ENCODE data around the gene UBE2G2.
"Not testable (repeated sequence)": the region's sequence is repeated elsewhere in the genome, so short reads cannot be mapped to it uniquely, and the experiment has no call there.

Gene UBE2G2

DNA sequence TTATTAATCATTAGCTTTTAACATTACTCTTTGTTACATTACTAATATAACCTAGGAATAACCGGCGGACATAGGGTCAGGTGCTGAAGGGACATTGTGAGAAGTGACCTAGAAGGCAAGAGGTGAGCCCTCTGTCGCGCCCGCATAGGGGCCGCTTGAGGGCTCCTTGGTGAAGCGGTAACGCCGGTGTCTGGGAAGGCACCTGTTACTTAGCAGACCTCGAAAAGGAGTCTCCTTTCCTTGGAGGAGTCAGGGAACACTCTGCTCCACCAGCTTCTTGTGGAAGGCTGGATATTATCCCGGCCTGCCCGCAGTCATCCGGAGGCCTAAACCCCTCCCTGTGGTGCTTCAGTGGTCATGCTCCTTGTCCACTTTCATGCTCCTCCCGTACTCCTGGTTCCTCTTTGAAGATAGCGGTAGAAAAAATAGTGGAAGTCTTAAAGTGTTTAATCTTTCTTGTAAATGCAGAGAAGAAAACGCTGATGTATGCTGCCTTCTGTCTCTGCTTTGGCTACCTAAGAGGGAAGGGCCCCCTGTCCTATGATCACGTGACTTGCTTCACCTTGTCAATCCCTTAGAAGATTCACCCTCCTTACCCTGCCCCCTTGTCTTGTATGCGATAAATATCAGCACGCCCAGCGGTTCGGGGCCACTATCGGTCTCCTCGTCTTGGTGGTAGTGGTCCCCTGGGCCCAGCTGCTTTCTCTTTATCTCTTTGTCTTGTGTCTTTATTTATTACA, 31.1 kb upstream of the UBE2G2 start:
- not testable (repeated sequence) for H4K8ac ChIP-seq (ENCODE audit: low read depth, low read length); H2AFZ ChIP-seq (ENCODE audit: low read length); H3K27ac ChIP-seq (replicated peaks; ENCODE audit: low read length); H2AK5ac ChIP-seq (ENCODE audit: low read depth, low read length); H3K36me3 ChIP-seq (replicated peaks in 1 of 2; ENCODE audit: control insufficient read depth in 2 of 2, insufficient read depth in 2 of 2, low read length in 2 of 2); H3K4me3 ChIP-seq (ENCODE audit: low read length in 2 of 2); H3K23ac ChIP-seq (ENCODE audit: low read depth, low read length, poor library complexity); H2BK5ac ChIP-seq (ENCODE audit: low read length); H3K27me3 ChIP-seq (ENCODE audit: control insufficient read depth in 3 of 3, insufficient read depth in 3 of 3, low read depth in 1 of 3, low read length in 3 of 3); H3K4me1 ChIP-seq (ENCODE audit: control insufficient read depth in 2 of 2, insufficient read depth in 1 of 2, low read depth in 1 of 2, low read length in 2 of 2); H2BK12ac ChIP-seq (ENCODE audit: low read length); H3K18ac ChIP-seq (ENCODE audit: low read length); H3K4me2 ChIP-seq (ENCODE audit: insufficient read depth, low read length, poor library complexity, severe bottlenecking); H3K4ac ChIP-seq (ENCODE audit: low read length); H2BK15ac ChIP-seq (ENCODE audit: low read length); DNase-seq (ENCODE audit: low spot score); H2BK120ac ChIP-seq (ENCODE audit: low read depth, low read length); H4K91ac ChIP-seq (ENCODE audit: low read depth, low read length, poor library complexity); H3K79me1 ChIP-seq (ENCODE audit: low read depth, low read length); H3K9ac ChIP-seq (ENCODE audit: low read depth, low read length, poor library complexity); H3K14ac ChIP-seq (ENCODE audit: low read length)
- WGBS, 2 donors (ENCODE audit: extremely low coverage in 2 of 2, insufficient read length in 2 of 2, insufficient replicate concordance in 1 of 2) = no CpG with 5 or more reads among the region's 23 CpGs
- H3K9me3 ChIP-seq (replicated peaks in 1 of 2; ENCODE audit: control insufficient read depth in 2 of 2, insufficient read depth in 1 of 2, low read depth in 1 of 2, low read length in 2 of 2) = peaks cover 5 to 11% of the 10 kb centered on the region in 2 donors

- Histone ChIP-seq H3K9me3 (replicated peaks in 1 of 2; ENCODE audit: control insufficient read depth in 2 of 2, insufficient read depth in 1 of 2, low read depth in 1 of 2, low read length in 2 of 2) (peaks cover 9 to 12% of the 10 kb centered on the region in 2 donors), H3K27ac (replicated peaks; ENCODE audit: low read length) (no peak overlapping the region), H2BK5ac (ENCODE audit: low read length) (no peak overlapping the region), H3K4ac (ENCODE audit: low read length) (no peak overlapping the region), H4K91ac (ENCODE audit: low read depth, low read length, poor library complexity) (no peak overlapping the region), H3K4me1 (ENCODE audit: control insufficient read depth in 2 of 2, insufficient read depth in 1 of 2, low read depth in 1 of 2, low read length in 2 of 2) (no peaks in the 10 kb centered on the region), H3K9ac (ENCODE audit: low read depth, low read length, poor library complexity) (no peak overlapping the region), H3K36me3 (replicated peaks in 1 of 2; ENCODE audit: control insufficient read depth in 2 of 2, insufficient read depth in 2 of 2, low read length in 2 of 2) (no peaks in the 10 kb centered on the region), H3K18ac (ENCODE audit: low read length) (no peak overlapping the region), H3K27me3 (ENCODE audit: control insufficient read depth in 3 of 3, insufficient read depth in 3 of 3, low read depth in 1 of 3, low read length in 3 of 3) (no peaks in the 10 kb centered on the region), H3K79me1 (ENCODE audit: low read depth, low read length) (no peaks in the 10 kb centered on the region), H2BK12ac (ENCODE audit: low read length) (no peak overlapping the region), H3K14ac (ENCODE audit: low read length) (no peak overlapping the region), H2BK120ac (ENCODE audit: low read depth, low read length) (no peak overlapping the region), H3K4me2 (ENCODE audit: insufficient read depth, low read length, poor library complexity, severe bottlenecking) (no peak overlapping the region), H3K23ac (ENCODE audit: low read depth, low read length, poor library complexity) (no peak overlapping the region), H2BK15ac (ENCODE audit: low read length) (no peak overlapping the region), H2AFZ (ENCODE audit: low read length) (no peak overlapping the region), H2AK5ac (ENCODE audit: low read depth, low read length) (no peak overlapping the region), H4K8ac (ENCODE audit: low read depth, low read length) (no peak overlapping the region), H3K4me3 (ENCODE audit: low read length in 2 of 2) (no peak overlapping the region)
- WGBS, 2 donors (ENCODE audit: extremely low coverage in 2 of 2, insufficient read length in 2 of 2, insufficient replicate concordance in 1 of 2) = no CpG with 5 or more reads among the region's 7 CpGs
- DNase-seq (ENCODE audit: low spot score) = no peak
Measured at GRCh38 chr21:44831227-44831860, 29.7 kb upstream of the UBE2G2 start.

GRCh38 chr21:44829507-44830092, 28.0 kb upstream of the UBE2G2 start:
- Histone ChIP-seq H3K4ac (ENCODE audit: low read length) (no peak overlapping the region), H3K9ac (ENCODE audit: low read depth, low read length, poor library complexity) (no peak overlapping the region), H4K91ac (ENCODE audit: low read depth, low read length, poor library complexity) (no peak overlapping the region), H2BK5ac (ENCODE audit: low read length) (no peak overlapping the region), H3K4me3 (ENCODE audit: low read length in 2 of 2) (no peak overlapping the region), H3K9me3 (replicated peaks in 1 of 2; ENCODE audit: control insufficient read depth in 2 of 2, insufficient read depth in 1 of 2, low read depth in 1 of 2, low read length in 2 of 2) (peaks cover 9 to 12% of the 10 kb centered on the region in 2 donors), H3K14ac (ENCODE audit: low read length) (no peak overlapping the region), H2AFZ (ENCODE audit: low read length) (no peak overlapping the region), H3K23ac (ENCODE audit: low read depth, low read length, poor library complexity) (no peak overlapping the region), H4K8ac (ENCODE audit: low read depth, low read length) (no peak overlapping the region), H3K4me2 (ENCODE audit: insufficient read depth, low read length, poor library complexity, severe bottlenecking) (no peak overlapping the region), H3K79me1 (ENCODE audit: low read depth, low read length) (no peaks in the 10 kb centered on the region), H2BK15ac (ENCODE audit: low read length) (no peak overlapping the region), H2AK5ac (ENCODE audit: low read depth, low read length) (no peak overlapping the region), H3K18ac (ENCODE audit: low read length) (no peak overlapping the region), H3K4me1 (ENCODE audit: control insufficient read depth in 2 of 2, insufficient read depth in 1 of 2, low read depth in 1 of 2, low read length in 2 of 2) (no peaks in the 10 kb centered on the region), H3K27ac (replicated peaks; ENCODE audit: low read length) (no peak overlapping the region), H2BK120ac (ENCODE audit: low read depth, low read length) (no peak overlapping the region), H2BK12ac (ENCODE audit: low read length) (no peak overlapping the region), H3K36me3 (replicated peaks in 1 of 2; ENCODE audit: control insufficient read depth in 2 of 2, insufficient read depth in 2 of 2, low read length in 2 of 2) (no peaks in the 10 kb centered on the region), H3K27me3 (ENCODE audit: control insufficient read depth in 3 of 3, insufficient read depth in 3 of 3, low read depth in 1 of 3, low read length in 3 of 3) (no peaks in the 10 kb centered on the region)
- WGBS, 2 donors (ENCODE audit: extremely low coverage in 2 of 2, insufficient read length in 2 of 2, insufficient replicate concordance in 1 of 2) = no CpG with 5 or more reads among the region's 2 CpGs
- DNase-seq (ENCODE audit: low spot score) = no peak

DNA sequence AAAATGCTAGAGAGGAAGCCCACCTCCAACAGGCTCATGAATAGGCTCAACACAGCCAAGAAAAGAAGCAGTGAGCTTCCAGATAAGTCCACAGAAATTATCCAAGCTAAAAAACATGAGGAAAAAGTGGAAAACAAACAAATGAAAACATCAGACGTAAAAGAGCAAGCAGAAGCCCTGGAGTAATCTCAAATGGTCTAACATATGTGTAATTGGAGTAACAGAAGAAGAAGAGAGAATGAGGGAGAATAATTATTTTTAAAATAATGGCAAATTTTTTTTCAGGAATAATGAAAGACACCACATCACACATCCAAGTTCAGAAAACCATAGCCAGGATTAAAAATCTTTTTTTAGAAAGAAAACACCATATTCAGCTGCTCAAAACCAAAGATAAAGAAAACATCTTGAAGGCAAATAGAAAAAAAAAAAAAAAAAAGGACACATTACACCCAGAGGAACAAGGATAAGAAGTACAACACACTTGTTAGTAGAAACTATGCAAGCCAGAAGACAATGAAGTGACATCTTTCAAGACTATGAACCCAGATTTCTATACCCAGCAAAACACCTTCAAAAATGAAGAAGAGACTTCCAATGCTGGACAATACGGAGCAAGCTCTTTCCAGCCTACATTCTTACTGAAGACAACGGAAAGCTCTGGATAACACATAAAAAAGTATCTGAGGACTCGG, 26.9 kb upstream of the UBE2G2 start:
- no peak for DNase-seq (ENCODE audit: low spot score)
- H2AK5ac ChIP-seq (ENCODE audit: low read depth, low read length) = no peak overlapping the region
- no peak overlapping the region for H4K91ac ChIP-seq (ENCODE audit: low read depth, low read length, poor library complexity)
- H2AFZ ChIP-seq (ENCODE audit: low read length) = no peak overlapping the region
- H3K27ac ChIP-seq (replicated peaks; ENCODE audit: low read length) = no peak overlapping the region
- H3K4me1 ChIP-seq (ENCODE audit: control insufficient read depth in 2 of 2, insufficient read depth in 1 of 2, low read depth in 1 of 2, low read length in 2 of 2) = no peaks in the 10 kb centered on the region
- no peaks in the 10 kb centered on the region for H3K27me3 ChIP-seq (ENCODE audit: control insufficient read depth in 3 of 3, insufficient read depth in 3 of 3, low read depth in 1 of 3, low read length in 3 of 3)
- H3K23ac ChIP-seq (ENCODE audit: low read depth, low read length, poor library complexity) = no peak overlapping the region
- no peaks in the 10 kb centered on the region for H3K79me1 ChIP-seq (ENCODE audit: low read depth, low read length)
- H2BK12ac ChIP-seq (ENCODE audit: low read length) = no peak overlapping the region
- H2BK120ac ChIP-seq (ENCODE audit: low read depth, low read length) = no peak overlapping the region
- H2BK5ac ChIP-seq (ENCODE audit: low read length) = no peak overlapping the region
- no peak overlapping the region for H3K4ac ChIP-seq (ENCODE audit: low read length)
- no peak overlapping the region for H4K8ac ChIP-seq (ENCODE audit: low read depth, low read length)
- H3K14ac ChIP-seq (ENCODE audit: low read length) = no peak overlapping the region
- H3K4me3 ChIP-seq (ENCODE audit: low read length in 2 of 2) = no peak overlapping the region
- no peak overlapping the region for H3K4me2 ChIP-seq (ENCODE audit: insufficient read depth, low read length, poor library complexity, severe bottlenecking)
- H2BK15ac ChIP-seq (ENCODE audit: low read length) = no peak overlapping the region
- H3K18ac ChIP-seq (ENCODE audit: low read length) = no peak overlapping the region
- no peak overlapping the region for H3K9ac ChIP-seq (ENCODE audit: low read depth, low read length, poor library complexity)
- no peaks in the 10 kb centered on the region for H3K36me3 ChIP-seq (replicated peaks in 1 of 2; ENCODE audit: control insufficient read depth in 2 of 2, insufficient read depth in 2 of 2, low read length in 2 of 2)
- no CpG with 5 or more reads among the region's 4 CpGs for WGBS, 2 donors (ENCODE audit: extremely low coverage in 2 of 2, insufficient read length in 2 of 2, insufficient replicate concordance in 1 of 2)
- H3K9me3 ChIP-seq (replicated peaks in 1 of 2; ENCODE audit: control insufficient read depth in 2 of 2, insufficient read depth in 1 of 2, low read depth in 1 of 2, low read length in 2 of 2) = peaks cover 9 to 12% of the 10 kb centered on the region in 2 donors
